T-helper 22 cell (primary cell): ENCODE data around the gene DYSF.

Experiments used
- DNase-seq: peaks from one replicate; pipeline ENCODE4 v3.0.0-alpha.2; 2020; ENCODE audit warnings: low read depth

The DYSF gene

DNA sequence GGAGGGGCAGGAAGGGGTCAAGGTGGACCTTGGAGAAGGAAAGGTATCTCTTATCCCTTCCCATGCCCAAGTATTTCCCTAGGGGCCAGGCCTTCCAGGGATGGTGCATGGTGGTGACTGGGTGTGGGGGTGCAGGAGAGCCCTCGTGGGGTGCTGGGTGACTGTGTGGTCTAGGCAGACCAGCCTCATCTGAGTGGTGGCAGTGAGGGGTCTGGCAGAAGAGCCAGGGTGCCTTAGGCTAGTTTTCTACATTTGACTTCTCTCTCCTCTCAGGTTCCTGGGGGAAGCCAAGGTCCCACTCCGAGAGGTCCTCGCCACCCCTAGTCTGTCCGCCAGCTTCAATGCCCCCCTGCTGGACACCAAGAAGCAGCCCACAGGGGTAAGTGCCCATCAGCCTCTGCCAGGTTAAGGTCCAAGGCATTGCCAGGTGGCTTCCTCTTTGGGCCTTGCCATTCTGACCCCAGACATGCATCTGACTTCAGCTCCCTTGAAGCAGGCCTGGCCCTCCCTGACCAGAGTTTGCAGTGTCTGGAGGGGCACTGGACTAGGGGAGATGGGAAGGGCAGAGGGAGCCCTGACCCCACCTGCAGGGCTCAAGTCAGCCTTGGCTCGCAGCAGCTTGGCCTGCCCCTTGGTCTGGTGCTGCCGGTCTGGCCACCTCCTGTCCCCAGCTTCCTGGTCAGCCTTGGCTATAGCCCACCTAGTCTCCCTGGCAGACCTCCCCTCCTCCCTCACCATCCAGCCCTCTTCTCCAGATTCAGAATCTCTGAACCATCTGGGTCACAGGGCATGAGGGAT is 49.8 kb downstream of the DYSF start:
- DNase-seq: no peak

DNA sequence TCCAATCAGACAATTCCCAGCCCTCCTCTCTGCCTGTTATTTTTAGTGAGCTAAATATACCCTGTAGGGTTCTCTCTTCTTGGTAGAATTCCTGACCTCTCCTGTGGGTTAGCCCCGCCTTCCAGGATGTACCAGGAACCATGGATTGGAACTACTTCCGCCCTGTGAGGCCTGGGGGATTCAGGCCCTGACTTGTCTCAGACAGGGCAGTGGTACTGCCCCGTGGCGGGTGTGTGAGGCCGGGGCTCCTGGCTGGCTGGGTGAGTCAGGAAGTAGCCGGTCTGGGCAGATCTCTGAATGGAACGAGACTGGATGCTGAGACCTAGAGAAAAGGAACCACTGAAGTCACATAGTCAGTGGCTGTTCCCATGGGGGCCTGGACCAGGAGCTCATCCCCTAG is 50.5 kb downstream of the DYSF start:
- DNase-seq: no peak

DNA sequence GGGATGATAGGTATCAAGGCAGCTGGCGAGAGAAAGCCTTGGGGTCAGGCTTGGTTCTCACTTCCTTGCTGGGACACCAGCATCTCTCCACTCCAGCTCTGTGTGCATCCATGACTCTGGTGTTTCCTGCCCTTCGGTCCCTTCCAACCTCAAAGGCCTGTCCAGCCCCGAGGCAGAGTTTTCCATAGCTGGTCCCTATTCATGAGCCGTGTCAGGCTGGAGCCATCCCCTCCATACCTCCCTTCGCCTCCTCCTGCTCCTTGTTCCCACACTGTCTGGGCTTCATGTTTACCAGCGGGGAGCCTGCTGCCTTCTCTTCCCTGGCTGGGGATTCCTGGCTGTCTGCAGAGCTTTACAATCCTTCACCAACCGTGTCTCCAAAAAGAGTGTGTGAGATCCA is 51.2 kb downstream of the DYSF start:
- no peak for DNase-seq

DNA sequence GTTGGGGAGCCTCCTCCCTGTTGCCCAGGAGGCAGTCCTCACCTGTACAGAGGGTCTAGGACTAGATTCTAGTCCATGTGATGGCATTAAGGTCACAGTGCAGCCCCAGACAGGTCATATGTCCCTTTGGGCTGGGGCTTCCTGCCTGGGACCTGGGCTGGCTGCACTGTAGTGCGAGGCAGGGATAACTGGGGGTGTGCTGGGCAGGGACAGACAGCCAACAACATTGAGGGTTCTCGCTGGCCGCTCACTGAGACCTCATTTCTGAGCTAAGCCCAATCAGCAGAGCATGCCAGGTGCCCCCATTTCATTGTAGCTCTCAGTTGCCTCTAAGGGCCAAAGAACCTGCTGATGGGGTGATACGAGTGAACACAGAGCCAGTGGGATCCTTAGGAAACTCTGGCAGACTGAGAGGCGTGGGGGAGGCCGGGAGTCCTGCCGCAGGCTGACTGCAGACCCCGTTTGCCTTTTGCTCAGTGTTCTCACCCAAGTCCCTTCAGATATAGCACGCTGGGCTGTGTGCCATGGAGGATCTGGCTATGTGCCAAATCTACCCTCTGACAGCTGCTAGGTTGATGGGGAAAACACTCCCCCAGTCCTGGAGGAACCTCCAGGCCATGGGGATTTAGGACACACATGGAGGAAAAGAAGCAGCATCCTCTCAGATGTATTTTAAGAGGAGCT is 51.9 kb downstream of the DYSF start:
- no peak for DNase-seq

DNA sequence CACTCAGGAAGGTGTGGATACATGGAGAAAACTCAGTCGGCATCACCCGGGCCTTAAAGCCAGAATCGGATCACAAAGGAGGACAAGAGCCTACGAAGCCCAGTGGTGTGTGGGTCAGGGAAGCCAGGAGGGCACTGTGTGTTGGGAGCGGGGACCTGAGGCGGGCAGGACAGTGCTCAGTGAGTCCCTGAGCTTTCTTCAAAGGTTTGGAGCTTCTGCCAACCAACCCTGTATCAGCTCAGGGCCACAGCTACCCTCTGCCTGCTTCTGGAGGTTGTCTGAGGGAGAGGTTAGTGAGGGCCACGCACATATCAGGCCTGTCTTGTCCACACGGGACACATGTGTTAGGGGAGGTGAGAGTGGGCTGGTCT is 52.4 kb downstream of the DYSF start:
- DNase-seq: no peak

DNA sequence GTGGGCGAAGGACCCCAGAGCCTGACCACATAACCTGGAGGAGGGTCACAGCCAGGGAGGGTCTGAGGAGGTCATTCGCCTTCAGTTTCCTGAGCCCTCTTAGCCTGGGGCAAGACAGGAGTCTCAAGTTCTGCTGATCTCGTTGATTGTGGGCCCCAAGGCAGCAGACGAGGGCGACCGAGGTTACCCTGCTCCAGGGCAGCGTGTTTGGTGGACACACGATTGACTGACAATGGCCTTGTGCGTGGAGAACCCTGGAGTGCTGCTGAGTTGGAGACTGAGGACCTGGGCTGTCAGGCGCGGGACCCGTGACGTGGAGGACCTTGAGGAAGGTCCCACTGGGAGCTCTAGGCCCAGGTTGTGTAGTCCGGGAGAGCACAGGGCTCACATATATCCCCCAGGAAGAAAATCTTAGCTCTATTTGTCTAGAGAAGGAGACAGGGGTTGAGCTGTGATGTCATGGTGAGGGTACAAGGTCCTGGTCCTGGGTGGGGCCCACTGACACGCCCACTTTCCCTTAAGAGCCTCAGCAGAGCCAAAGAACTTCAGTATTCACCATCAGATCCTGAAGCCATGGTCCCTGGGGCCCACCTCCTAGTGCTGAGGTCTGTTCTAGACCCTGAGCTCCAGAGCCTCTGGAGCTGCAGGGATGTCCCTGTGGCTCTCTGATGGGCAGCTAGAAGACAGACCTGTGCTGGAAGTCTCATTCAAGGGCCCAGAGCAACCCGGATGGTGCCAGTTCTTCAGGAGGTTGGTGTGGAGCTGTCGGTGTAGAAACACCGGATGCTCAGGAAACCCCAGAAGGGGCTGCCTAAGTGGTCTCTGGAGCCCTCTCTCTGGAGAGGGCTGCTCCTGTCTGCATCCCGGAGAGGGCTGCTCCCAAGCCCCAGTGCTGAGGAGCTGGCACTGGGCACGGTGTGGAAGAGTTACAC is 53.1 kb downstream of the DYSF start:
- no peak for DNase-seq

GRCh38 chr2:71507476-71507875 is 54.1 kb downstream of the DYSF start:
- DNase-seq: no peak

GRCh38 chr2:71510196-71510807 is 56.9 kb downstream of the DYSF start:
- peak; percentile 32 for DNase-seq

- DNase-seq: no peak
These were observed 57.6 kb downstream of the DYSF start for GRCh38 chr2:71510938-71511337.

- no peak for DNase-seq
These were observed 58.4 kb downstream of the DYSF start for GRCh38 chr2:71511776-71512175.

DNA sequence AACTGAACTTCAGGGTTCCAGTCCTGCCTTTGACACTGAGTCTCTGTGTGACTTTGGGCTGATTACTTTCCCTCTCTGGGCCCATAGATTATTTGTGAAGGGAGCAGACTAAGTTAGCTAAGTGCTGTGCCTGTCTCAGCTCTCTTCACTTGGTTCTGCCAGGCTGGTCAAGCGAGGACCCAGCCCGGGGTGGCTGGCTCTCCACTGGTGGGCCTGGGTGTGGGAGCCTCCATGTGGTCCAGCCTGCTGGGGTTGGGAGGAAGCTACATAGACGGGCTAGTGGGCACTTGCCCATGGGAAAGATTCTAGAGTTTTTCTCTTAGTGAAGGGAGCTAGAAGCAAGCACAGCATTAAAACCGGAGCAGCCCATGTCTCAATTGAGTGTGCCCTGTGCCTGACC is 59.0 kb downstream of the DYSF start:
- no peak for DNase-seq

GRCh38 chr2:71513096-71513495 is 59.7 kb downstream of the DYSF start:
- no peak for DNase-seq

GRCh38 chr2:71513721-71514120 is 60.4 kb downstream of the DYSF start:
- no peak for DNase-seq

DNA sequence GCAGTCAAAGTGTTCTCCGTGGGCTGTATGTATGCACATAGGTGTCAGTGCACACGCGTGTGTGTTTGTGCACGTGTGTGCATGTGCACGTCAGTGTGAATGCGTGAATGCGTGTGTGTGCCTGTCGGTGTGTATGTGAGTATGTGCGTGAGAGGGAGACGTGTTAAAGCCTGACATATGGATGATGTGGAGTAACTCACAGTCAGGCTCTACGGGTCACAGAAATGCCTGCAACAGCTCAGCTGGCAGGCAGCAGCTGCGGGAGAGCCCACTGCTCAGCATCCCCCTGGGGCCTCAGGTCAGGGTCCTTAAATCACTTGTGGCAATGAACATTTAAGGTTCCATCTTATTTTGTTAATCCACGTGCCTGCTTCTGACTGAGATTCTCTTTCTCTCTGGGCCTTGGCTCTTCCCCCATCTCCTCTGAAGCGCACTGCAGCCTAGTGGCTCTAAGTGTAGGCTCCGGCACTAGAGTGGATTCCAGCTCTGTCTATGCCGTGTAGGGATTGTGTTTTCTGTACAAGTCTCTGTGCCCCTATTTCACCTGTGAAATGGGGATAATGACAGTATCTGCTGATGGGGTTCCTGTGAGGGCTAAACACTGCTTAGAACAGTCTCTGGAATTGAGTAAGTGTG is 63.0 kb downstream of the DYSF start:
- DNase-seq: no peak

DNA sequence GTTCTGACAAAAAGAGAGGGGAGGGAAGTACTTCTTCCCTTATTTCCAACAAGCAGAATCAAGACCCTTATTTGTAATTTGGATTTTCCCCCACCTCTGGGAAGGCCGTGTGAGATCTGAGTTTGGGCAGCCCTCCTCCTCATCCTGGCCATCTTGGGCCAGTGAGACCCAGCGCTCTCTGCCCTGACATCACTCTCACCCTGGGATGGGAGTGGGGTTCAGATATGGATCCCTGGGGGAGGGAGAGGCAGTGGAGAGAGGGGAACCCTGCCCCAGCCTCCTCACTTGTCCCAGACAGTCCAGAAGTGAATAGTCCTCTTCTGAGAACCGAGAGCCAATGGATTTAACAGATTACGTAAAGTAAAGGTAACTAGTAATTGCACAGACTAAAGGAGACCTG is 64.5 kb downstream of the DYSF start:
- DNase-seq: no peak

DNA sequence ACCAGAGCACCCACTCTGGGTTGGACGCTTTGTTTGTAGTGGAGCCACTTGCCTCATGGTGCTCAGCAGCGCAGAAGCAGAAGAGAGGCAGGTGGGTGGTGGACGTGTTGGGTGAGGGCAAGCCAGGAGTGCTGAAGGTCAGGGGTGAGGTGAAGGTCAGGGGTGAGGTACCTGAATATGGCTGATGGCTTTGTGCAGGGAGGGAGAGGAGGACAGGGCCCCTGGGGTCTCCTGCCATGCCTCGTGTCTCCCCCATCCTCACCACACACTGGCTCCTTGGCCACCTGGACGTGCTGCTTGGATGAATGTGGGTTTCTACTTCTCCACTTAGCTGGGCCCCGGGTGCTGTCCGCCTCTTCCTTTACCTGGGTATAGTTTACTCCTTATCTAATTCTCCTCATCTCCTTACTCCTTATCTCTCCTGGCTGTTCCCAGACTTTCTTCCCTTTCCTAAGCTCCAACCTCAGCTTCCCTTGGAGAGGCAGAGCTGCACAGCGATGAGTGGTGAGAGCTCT is 68.1 kb downstream of the DYSF start:
- no peak for DNase-seq

- DNase-seq: no peak
These were observed 71.1 kb downstream of the DYSF start for GRCh38 chr2:71524476-71524875.

- DNase-seq: no peak
These were observed 72.8 kb downstream of the DYSF start for GRCh38 chr2:71526141-71526540.

- no peak for DNase-seq
These were observed 73.6 kb downstream of the DYSF start for GRCh38 chr2:71526975-71527374.

DNA sequence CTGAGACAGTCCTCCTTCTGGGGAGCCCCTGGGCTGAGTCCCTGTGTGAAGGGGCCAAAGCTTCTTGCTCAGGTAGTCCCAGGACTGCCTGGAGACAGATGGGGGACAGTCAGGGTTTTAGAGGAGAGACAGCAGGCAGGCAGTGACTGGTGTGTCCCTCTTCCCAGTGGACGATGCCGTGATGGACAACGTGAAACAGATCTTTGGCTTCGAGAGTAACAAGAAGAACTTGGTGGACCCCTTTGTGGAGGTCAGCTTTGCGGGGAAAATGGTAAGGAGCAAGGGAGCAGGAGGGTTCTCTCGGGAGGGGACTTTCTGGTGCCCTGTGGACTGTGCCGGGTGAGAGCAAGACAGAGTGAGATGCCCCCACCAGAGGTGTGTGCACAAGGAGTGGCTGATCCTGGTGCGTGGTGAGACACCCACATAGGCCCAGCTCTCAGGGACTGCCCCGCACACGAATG is 74.8 kb downstream of the DYSF start:
- DNase-seq: no peak

DNA sequence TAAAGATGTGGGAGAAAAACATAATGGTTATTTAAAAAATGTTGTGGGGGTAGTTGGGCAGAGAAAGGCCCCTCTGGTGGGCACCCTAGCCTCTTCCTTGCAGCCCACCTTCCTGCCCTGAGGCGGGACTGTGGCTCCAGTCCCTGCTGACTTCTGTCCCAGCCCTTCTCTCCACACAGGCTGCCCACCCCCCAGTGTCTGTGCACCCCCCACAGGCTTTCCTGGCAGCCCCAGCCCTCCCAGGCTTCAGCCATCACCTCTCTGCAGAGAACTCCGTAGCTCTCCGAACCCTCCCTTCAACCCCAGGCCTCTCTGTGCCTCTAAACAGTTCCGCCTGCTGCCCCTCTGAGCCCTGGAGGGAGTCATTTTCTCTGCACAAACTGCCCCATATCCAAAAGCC is 75.4 kb downstream of the DYSF start:
- DNase-seq: no peak
